GM21381 (cell line): Measurements from ENCODE around the gene VHLL.

Experiments
- ATAC-seq: cut with Tn5 transposase; IDR thresholded peaks from one replicate; pipeline ENCODE4 v1.9.1; 2021; ENCODE audit warnings: mild to moderate bottlenecking, moderate library complexity; ENCODE audit not compliant: unreplicated experiment

VHLL gene

GRCh38 chr1:156257711-156258110 lies 41.4 kb downstream of the VHLL start:
- no peak for ATAC-seq

GRCh38 chr1:156253634-156254033 lies 45.5 kb downstream of the VHLL start:
- ATAC-seq: no peak

- ATAC-seq: no peak
These were observed 47.6 kb downstream of the VHLL start for GRCh38 chr1:156251527-156251926.

- no peak for ATAC-seq
These were observed 49.5 kb downstream of the VHLL start for GRCh38 chr1:156249593-156249992.
